ENCODE measurements around the gene MIPEP. TPM values are rescaled to one million over a fixed set of nuclear protein-coding genes. Genes with fewer than 3 reads are reported as not detected.

Gene MIPEP
- total RNA-seq, 2 donors from 2014 or later, result 26.2 to 27.1 TPM

DNA sequence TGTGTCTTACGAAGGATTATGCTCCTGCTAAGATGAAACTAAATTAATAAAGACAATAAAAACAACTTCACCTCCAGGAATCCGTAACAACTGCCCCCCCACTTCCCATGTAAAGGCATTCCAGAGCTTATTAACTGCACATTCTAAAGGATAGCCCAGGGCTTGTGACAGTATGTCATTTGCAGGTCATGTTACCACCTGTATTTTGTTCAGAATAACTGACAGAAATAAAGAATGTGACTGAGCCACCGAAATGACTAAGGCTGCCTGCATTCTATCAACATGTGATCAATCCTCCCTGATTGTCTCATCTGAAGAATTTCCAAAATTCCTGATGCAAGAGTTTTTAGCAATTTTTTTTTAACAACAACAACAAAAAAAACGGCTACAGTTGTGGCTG is 117.2 kb downstream of the MIPEP start:
- Histone ChIP-seq H3K36me3 (no peaks in the 10 kb centered on the region), H3K27ac (no peak overlapping the region), H3K4me1 (replicated peaks) (no peaks in the 10 kb centered on the region), H3K27me3 (replicated peaks; ENCODE audit: insufficient read depth) (no peaks in the 10 kb centered on the region), H3K4me3 (no peak overlapping the region), H3K9me3 (no peaks in the 10 kb centered on the region)
- intact Hi-C loops (cut with DNase I), result no loop called here
- 49% methylated on average over 4 of the region's 4 CpGs for WGBS
- no peak for TF ChIP-seq POLR2A (IDR thresholded peaks at IDR 0.05)
- no peak for TF ChIP-seq POLR2AphosphoS5 (IDR thresholded peaks at IDR 0.05)
- TF ChIP-seq, protein P1, sequence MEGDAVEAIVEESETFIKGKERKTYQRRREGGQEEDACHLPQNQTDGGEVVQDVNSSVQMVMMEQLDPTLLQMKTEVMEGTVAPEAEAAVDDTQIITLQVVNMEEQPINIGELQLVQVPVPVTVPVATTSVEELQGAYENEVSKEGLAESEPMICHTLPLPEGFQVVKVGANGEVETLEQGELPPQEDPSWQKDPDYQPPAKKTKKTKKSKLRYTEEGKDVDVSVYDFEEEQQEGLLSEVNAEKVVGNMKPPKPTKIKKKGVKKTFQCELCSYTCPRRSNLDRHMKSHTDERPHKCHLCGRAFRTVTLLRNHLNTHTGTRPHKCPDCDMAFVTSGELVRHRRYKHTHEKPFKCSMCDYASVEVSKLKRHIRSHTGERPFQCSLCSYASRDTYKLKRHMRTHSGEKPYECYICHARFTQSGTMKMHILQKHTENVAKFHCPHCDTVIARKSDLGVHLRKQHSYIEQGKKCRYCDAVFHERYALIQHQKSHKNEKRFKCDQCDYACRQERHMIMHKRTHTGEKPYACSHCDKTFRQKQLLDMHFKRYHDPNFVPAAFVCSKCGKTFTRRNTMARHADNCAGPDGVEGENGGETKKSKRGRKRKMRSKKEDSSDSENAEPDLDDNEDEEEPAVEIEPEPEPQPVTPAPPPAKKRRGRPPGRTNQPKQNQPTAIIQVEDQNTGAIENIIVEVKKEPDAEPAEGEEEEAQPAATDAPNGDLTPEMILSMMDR (IDR thresholded peaks at IDR 0.05), result no peak
- no peak for DNase-seq (ENCODE audit: low spot score)

DNA sequence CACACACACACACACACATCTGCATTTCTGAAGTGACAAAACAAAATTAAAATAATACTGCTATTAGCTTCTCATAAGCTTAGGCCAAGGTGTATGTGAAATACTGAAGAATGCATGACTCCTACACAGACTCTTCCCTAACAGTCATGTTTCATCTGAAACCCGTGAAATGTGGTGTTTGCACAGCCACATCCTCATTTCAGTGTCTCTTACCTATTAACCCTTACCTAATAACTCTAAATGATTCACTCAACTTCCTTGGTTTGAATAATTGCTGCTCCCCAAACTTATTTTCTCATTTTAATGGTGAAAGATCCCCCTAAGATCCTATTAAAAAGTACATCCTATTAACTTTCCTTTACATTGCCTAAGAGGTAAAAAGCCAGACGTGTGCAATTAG is 117.6 kb downstream of the MIPEP start:
- intact Hi-C loops (cut with DNase I), result no loop called here
- no peak overlapping the region for H3K4me3 ChIP-seq
- TF ChIP-seq POLR2A (IDR thresholded peaks at IDR 0.05) (no peak), POLR2AphosphoS5 (IDR thresholded peaks at IDR 0.05) (no peak)
- TF ChIP-seq, protein P1 (IDR thresholded peaks at IDR 0.05), result no peak
- H3K4me1 ChIP-seq (replicated peaks), result no peaks in the 10 kb centered on the region
- 39% methylated on average over 2 of the region's 2 CpGs for WGBS
- H3K36me3 ChIP-seq, result no peaks in the 10 kb centered on the region
- no peaks in the 10 kb centered on the region for H3K27me3 ChIP-seq (replicated peaks; ENCODE audit: insufficient read depth)
- DNase-seq (ENCODE audit: low spot score), result no peak
- H3K9me3 ChIP-seq, result no peaks in the 10 kb centered on the region
- H3K27ac ChIP-seq, result no peak overlapping the region

DNA sequence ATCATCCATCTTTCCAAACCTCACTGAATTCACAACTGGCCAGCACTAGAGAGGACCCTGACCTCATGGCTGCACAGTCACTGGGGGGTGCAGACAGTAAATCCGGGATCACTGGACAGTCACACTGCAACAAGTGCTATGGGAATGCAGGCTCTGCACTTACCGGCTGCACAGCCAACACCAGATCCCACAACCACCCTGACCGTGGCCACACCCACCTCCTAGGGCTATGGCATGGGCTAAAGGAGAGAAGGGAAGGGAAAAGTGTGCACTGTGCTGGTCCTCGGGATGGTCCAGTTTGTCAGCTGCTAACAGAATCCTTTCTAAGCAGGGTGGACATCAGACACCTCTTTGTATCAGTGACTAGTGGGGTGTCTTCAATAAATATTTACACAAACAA is 118.2 kb downstream of the MIPEP start:
- Histone ChIP-seq H3K27me3 (replicated peaks; ENCODE audit: insufficient read depth) (no peaks in the 10 kb centered on the region), H3K36me3 (no peaks in the 10 kb centered on the region), H3K4me1 (replicated peaks) (no peaks in the 10 kb centered on the region), H3K9me3 (no peaks in the 10 kb centered on the region), H3K4me3 (no peak overlapping the region), H3K27ac (no peak overlapping the region)
- DNase-seq (ENCODE audit: low spot score), result no peak
- 79% methylated on average over 4 of the region's 4 CpGs for WGBS
- intact Hi-C loops (cut with DNase I), result no loop called here
- TF ChIP-seq, protein P1 (IDR thresholded peaks at IDR 0.05), result no peak
- TF ChIP-seq POLR2A (IDR thresholded peaks at IDR 0.05) (no peak), POLR2AphosphoS5 (IDR thresholded peaks at IDR 0.05) (no peak)

DNA sequence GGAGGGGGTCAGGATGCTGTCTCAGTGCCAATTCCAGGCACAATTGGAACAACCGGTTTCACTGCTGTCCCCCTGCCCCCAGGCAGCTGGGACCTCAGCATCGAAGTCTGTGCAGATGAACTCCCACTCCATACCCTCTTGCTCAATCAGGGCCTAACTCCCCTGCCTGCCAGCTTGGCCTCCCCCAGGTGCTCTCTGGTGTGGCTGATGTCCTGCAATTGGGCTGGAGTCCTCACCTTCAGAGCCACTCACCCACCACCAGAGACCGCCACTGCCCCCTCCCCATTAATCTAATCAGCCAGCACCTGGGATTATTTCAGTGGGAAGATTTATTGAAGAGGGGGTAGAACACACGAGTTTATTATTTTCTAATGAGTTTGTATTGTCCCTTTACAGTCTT is 118.8 kb downstream of the MIPEP start:
- no peak for DNase-seq (ENCODE audit: low spot score)
- TF ChIP-seq, protein P1 (IDR thresholded peaks at IDR 0.05), result no peak
- TF ChIP-seq POLR2A (IDR thresholded peaks at IDR 0.05), result no peak
- no peak for TF ChIP-seq POLR2AphosphoS5 (IDR thresholded peaks at IDR 0.05)
- H3K27ac ChIP-seq, result no peak overlapping the region
- intact Hi-C loops (cut with DNase I), result no loop called here
- no peaks in the 10 kb centered on the region for H3K9me3 ChIP-seq
- no peak overlapping the region for H3K4me3 ChIP-seq
- H3K27me3 ChIP-seq (replicated peaks; ENCODE audit: insufficient read depth), result no peaks in the 10 kb centered on the region
- 71% methylated on average over 4 of the region's 4 CpGs for WGBS
- H3K4me1 ChIP-seq (replicated peaks), result no peaks in the 10 kb centered on the region
- no peaks in the 10 kb centered on the region for H3K36me3 ChIP-seq

DNA sequence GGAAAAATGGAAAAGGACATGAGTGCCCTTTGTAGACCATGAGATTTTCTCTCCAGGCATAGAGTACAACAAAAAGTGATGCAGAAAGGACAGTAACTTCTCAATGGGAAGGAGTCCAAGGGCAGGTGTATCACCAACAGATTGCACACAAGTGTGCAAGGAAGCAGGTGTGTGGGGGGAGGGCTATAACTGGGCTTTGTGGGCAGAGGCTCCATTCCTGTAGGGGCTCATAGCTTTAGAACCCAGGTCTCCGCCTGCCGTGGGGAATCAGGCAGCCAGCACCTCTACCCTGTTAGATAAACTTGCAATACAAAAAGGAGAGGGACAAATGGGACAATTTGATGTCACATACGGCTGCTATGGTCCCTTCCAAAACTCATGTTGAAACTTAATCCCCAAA is 119.8 kb downstream of the MIPEP start:
- intact Hi-C loops (cut with DNase I), result no loop called here
- H3K4me3 ChIP-seq, result no peak overlapping the region
- no peaks in the 10 kb centered on the region for H3K27me3 ChIP-seq (replicated peaks; ENCODE audit: insufficient read depth)
- no peaks in the 10 kb centered on the region for H3K4me1 ChIP-seq (replicated peaks)
- no peaks in the 10 kb centered on the region for H3K36me3 ChIP-seq
- H3K27ac ChIP-seq, result no peak overlapping the region
- whole genome bisulfite sequencing, result 91% methylated on average over 3 of the region's 3 CpGs
- TF ChIP-seq POLR2AphosphoS5 (IDR thresholded peaks at IDR 0.05) (no peak), POLR2A (IDR thresholded peaks at IDR 0.05) (no peak)
- TF ChIP-seq, protein P1 (IDR thresholded peaks at IDR 0.05), result no peak
- DNase-seq (ENCODE audit: low spot score), result no peak
- H3K9me3 ChIP-seq, result no peaks in the 10 kb centered on the region

Measured in prostate gland (tissue), 2 donors.